ENCODE measurements around the gene GRID2. TPM values are rescaled to one million over a fixed set of nuclear protein-coding genes. Genes with fewer than 3 reads are reported as not detected.
"Not testable (repeated sequence)": the region's sequence is repeated elsewhere in the genome, so short reads cannot be mapped to it uniquely, and the experiment has no call there.

GRID2 gene
- polyA plus RNA-seq, 1 of the 3 experiments (the other 2 are of a cell fraction), result not detected

DNA sequence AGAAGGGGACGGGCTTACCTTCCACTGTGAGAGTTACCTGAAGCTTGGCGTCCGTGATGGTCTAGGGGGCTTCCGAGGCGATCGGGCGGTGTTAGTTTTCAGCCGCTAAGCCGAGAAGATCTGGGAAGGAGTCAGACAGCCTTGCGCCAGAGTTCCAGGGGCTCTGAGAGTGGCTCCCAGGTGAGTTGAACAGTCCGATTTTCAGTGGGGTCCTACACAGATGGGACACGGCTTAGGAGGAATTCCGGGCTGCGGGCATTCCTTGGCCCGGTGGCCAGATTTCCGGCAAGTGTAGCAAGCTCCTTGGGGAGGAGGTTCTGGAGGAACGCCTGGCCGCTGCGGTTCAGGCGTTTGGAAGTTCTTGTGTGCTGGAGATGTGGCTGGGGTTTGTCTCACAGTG, 138.4 kb downstream of the GRID2 start:
- H3K27ac ChIP-seq (ENCODE audit: low read depth in 2 of 2, low read length in 1 of 2); H3F3A ChIP-seq (replicated peaks; ENCODE audit: insufficient read depth); CTCF ChIA-PET; H3K9me2 ChIP-seq; H3K4me2 ChIP-seq; H3K4me3 ChIP-seq (ENCODE audit: low read depth in 2 of 2, low read length in 1 of 2); H3K79me2 ChIP-seq (ENCODE audit: insufficient read depth); H3K27me3 ChIP-seq (ENCODE audit: insufficient read depth); H4K20me1 ChIP-seq (ENCODE audit: insufficient read depth); H3K9ac ChIP-seq; H3K9me3 ChIP-seq; DNase-seq; H2AFZ ChIP-seq (ENCODE audit: low read depth); H3K4me1 ChIP-seq (ENCODE audit: control insufficient read depth in 1 of 2, insufficient read depth in 2 of 2, low read depth in 1 of 2, low read length in 1 of 2); POLR2A ChIA-PET; H3K36me3 ChIP-seq (replicated peaks in 1 of 2; ENCODE audit: control insufficient read depth in 1 of 2, insufficient read depth in 2 of 2, low read length in 1 of 2): not testable (repeated sequence)
- 83% methylated on average over 7 of the region's 20 CpGs for WGBS (ENCODE audit: low lambda C conversion rate)

DNA sequence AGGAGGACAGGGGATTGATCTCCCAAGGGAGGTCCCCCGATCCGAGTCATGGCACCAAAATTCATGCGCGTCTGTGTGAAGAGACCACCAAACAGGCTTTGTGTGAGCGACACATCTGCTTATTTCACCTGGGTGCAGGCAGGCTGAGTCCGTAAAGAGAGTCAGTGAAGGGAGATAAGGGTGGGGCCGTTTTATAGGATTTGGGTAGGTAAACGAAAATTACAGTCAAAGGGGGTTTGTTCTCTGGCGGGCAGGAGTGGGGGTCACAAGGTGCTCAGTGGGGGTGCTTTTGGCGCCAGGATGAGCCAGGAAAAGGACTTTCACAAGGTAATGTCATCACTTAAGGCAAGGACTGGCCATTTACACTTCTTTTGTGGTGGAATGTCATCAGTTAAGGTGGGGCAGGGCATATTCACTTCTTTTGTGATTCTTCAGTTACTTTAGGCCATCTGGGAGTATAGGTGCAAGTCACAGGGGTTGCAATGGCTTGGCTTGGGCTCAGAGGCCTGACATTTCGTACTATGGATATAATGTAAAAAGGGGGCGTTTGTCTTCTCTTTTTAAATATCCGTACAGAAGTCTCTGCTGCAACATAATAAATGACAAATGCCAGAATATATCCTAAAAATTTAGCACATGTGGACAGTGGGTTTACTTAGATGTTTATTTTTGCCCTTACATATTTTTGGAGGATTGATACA, 140.5 kb downstream of the GRID2 start:
- H4K20me1 ChIP-seq (ENCODE audit: insufficient read depth); H3K79me2 ChIP-seq (ENCODE audit: insufficient read depth); CTCF ChIA-PET; H3K9ac ChIP-seq; DNase-seq; H3K4me3 ChIP-seq (ENCODE audit: low read depth in 2 of 2, low read length in 1 of 2); H3K27me3 ChIP-seq (ENCODE audit: insufficient read depth); H3K4me1 ChIP-seq (ENCODE audit: control insufficient read depth in 1 of 2, insufficient read depth in 2 of 2, low read depth in 1 of 2, low read length in 1 of 2); H3F3A ChIP-seq (replicated peaks; ENCODE audit: insufficient read depth); H3K36me3 ChIP-seq (replicated peaks in 1 of 2; ENCODE audit: control insufficient read depth in 1 of 2, insufficient read depth in 2 of 2, low read length in 1 of 2); H3K27ac ChIP-seq (ENCODE audit: low read depth in 2 of 2, low read length in 1 of 2); H3K9me3 ChIP-seq; H2AFZ ChIP-seq (ENCODE audit: low read depth); H3K4me2 ChIP-seq; POLR2A ChIA-PET; H3K9me2 ChIP-seq: not testable (repeated sequence)
- 59% methylated on average over 11 of the region's 13 CpGs for WGBS (ENCODE audit: low lambda C conversion rate)

GRCh38 chr4:92445127-92445526, 141.4 kb downstream of the GRID2 start:
- no peak for DNase-seq
- TF ChIP-seq RCOR1 (IDR thresholded peaks at IDR 0.05; ENCODE audit: low read length), result no peak
- no peak for TF ChIP-seq TAF1 (IDR thresholded peaks at IDR 0.05; ENCODE audit: borderline replicate concordance, low read depth, low read length)
- TF ChIP-seq FOSL2 (IDR thresholded peaks at IDR 0.05; ENCODE audit: borderline replicate concordance, low read depth), result no peak
- TF ChIP-seq USF2 (IDR thresholded peaks at IDR 0.05; ENCODE audit: borderline replicate concordance, low read depth, low read length), result no peak
- TF ChIP-seq RFX5 (IDR thresholded peaks at IDR 0.05; ENCODE audit: low read length), result no peak
- no peak for TF ChIP-seq ELF1 (IDR thresholded peaks at IDR 0.05)
- no peaks in the 10 kb centered on the region for H3K9me2 ChIP-seq
- H3K79me2 ChIP-seq (ENCODE audit: insufficient read depth), result no peaks in the 10 kb centered on the region
- H3K27me3 ChIP-seq (ENCODE audit: insufficient read depth), result no peaks in the 10 kb centered on the region
- WGBS (ENCODE audit: low lambda C conversion rate), result 54% methylated on average over 1 of the region's 1 CpG
- H3K9me3 ChIP-seq, result no peaks in the 10 kb centered on the region
- no peak overlapping the region for H3K27ac ChIP-seq (ENCODE audit: low read depth in 2 of 2, low read length in 1 of 2)
- no peak overlapping the region for H3K4me2 ChIP-seq
- H3K36me3 ChIP-seq (replicated peaks in 1 of 2; ENCODE audit: control insufficient read depth in 1 of 2, insufficient read depth in 2 of 2, low read length in 1 of 2), result no peaks in the 10 kb centered on the region
- no peaks in the 10 kb centered on the region; a peak in 1 of 4 replicates for H3K4me1 ChIP-seq (ENCODE audit: control insufficient read depth in 1 of 2, insufficient read depth in 2 of 2, low read depth in 1 of 2, low read length in 1 of 2)
- H2AFZ ChIP-seq (ENCODE audit: low read depth), result no peak overlapping the region
- no peak overlapping the region for H3K4me3 ChIP-seq (ENCODE audit: low read depth in 2 of 2, low read length in 1 of 2)
- no peak overlapping the region for H3K9ac ChIP-seq
- no peaks in the 10 kb centered on the region for H4K20me1 ChIP-seq (ENCODE audit: insufficient read depth)
- CTCF ChIA-PET, result no interaction called here
- POLR2A ChIA-PET, result no interaction called here
- H3F3A ChIP-seq (replicated peaks; ENCODE audit: insufficient read depth), result no peaks in the 10 kb centered on the region

Data from SK-N-SH (cell line).